PC-9 (cell line): ENCODE measurements around the gene MCM9. TPM values are rescaled to one million over a fixed set of nuclear protein-coding genes. Genes with fewer than 3 reads are reported as not detected.

Experiments
- BruUV-seq: library from RNA; stranded (reverse); fragments of 400-500 nt; replicated peaks from 2 replicates; lab custom pipeline; 2021; lab: Mats Ljungman, UMichigan
- CTCF ChIA-PET: fragments of 300-600 bp; sonication (Branson Sonifier 250); formaldehyde crosslinking; loops from one replicate; lab custom pipeline; 2022; ENCODE audit warnings: antibody characterized with exemption; lab: Charles Lee
- POLR2A ChIA-PET: fragments of 300-600 bp; sonication (Branson Sonifier 250); formaldehyde crosslinking; loops from one replicate; lab custom pipeline; 2022; ENCODE audit warnings: antibody characterized with exemption; ENCODE audit not compliant: unreplicated experiment; lab: Charles Lee
- DNase-seq, 2 experiments: peaks; one replicate each; pipeline versions ENCODE4 v3.0.0 to v3.0.0-alpha.2; 2015 to 2022; ENCODE audit warnings: mixed read lengths in 1 of 2
- H2AFZ ChIP-seq: fragments of 200-600 bp; sonication (generic); 2 replicates; pipeline ENCODE4 v1.8.1; 2017; ENCODE audit warnings: antibody characterized with exemption
- H3F3A ChIP-seq: fragments of 200-600 bp; sonication (generic); 2 replicates; pipeline ENCODE4 v1.8.1; 2017; ENCODE audit warnings: antibody characterized with exemption, mild to moderate bottlenecking, low read depth; ENCODE audit not compliant: insufficient read depth
- H3K27ac ChIP-seq: fragments of 200-600 bp; sonication (generic); 2 replicates; pipeline ENCODE4 v1.6.1; 2016; ENCODE audit warnings: mixed run types
- H3K27me3 ChIP-seq: fragments of 200-600 bp; sonication (generic); 2 replicates; pipeline ENCODE4 v1.6.1; 2016; ENCODE audit warnings: low read depth, mixed run types; ENCODE audit not compliant: insufficient read depth
- H3K36me3 ChIP-seq: fragments of 200-600 bp; sonication (generic); 2 replicates; pipeline ENCODE4 v1.6.1; 2016; ENCODE audit warnings: low read depth, mixed run types
- H3K4me1 ChIP-seq: fragments of 200-600 bp; sonication (generic); replicated peaks from 2 replicates; pipeline ENCODE4 v1.6.1; 2016; ENCODE audit warnings: mixed run types; ENCODE audit not compliant: insufficient read depth
- H3K4me2 ChIP-seq: fragments of 200-600 bp; sonication (generic); 2 replicates; pipeline ENCODE4 v1.6.1; 2017; ENCODE audit warnings: mixed run types
- H3K4me3 ChIP-seq: fragments of 200-600 bp; sonication (generic); 2 replicates; pipeline ENCODE4 v1.6.1; 2016; ENCODE audit warnings: mixed run types
- H3K79me2 ChIP-seq: fragments of 200-600 bp; sonication (generic); 2 replicates; pipeline ENCODE4 v1.6.1; 2017; ENCODE audit warnings: low read depth, mixed run types
- H3K9me2 ChIP-seq: fragments of 200-600 bp; sonication (generic); 2 replicates; pipeline ENCODE4 v1.8.1; 2017; ENCODE audit warnings: mild to moderate bottlenecking; ENCODE audit not compliant: insufficient read depth
- H3K9me3 ChIP-seq: fragments of 200-600 bp; sonication (generic); 2 replicates; pipeline ENCODE4 v1.8.1; 2016; ENCODE audit warnings: low read depth; ENCODE audit not compliant: insufficient read depth
- H4K20me1 ChIP-seq: fragments of 200-600 bp; sonication (generic); 2 replicates; pipeline ENCODE4 v1.8.1; 2017; ENCODE audit not compliant: insufficient read depth
- EZH2 ChIP-seq: fragments of 200-600 bp; sonication (generic); IDR thresholded peaks from 2 replicates; pipeline ENCODE4 v1.8.0; 2017; ENCODE audit warnings: antibody characterized with exemption, low read depth
- intact Hi-C: fragments of 100-400 bp; cut with micrococcal nuclease; formaldehyde crosslinking; loops from one replicate; pipeline ENCODE4 v1.10.0; 2022; ENCODE audit not compliant: unreplicated experiment
- total RNA-seq: library from RNA; stranded (reverse); gene quantifications from 2 replicates; pipeline ENCODE4 v1.2.3, GENCODE V29; 2021
- TF ChIP-seq, protein P1 (sequence below): fragments of 200-600 bp; sonication (generic); conservative IDR thresholded peaks from 2 replicates; pipeline ENCODE4 v1.6.1; 2017; ENCODE audit warnings: mixed run types, antibody characterized with exemption, mild to moderate bottlenecking, moderate library complexity

The MCM9 gene
- total RNA-seq, 1 experiment from 2014 or later: 18.1 TPM

DNA sequence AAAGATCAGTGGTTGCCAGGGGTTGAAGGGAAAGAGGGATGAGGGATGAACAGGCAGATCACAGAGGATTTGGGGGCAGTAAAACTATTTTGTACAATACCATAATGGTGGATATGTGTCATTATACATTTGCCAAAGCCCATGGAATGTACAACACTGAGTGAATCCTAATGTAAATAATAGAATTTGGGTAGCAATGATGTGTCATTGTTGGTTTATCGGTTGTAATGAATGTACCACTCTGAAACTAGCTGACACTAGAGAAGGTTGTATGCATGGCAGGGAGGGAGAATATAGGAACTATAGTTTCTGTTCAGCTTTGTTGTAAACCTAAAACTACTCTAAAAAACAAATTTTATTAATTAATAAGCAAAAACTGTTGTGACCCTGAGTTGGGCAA lies 58.8 kb downstream of the MCM9 start:
- Histone ChIP-seq H3K4me3 (no peak overlapping the region), H2AFZ (no peak overlapping the region), H3K4me1 (no peaks in the 10 kb centered on the region), H3F3A (no peaks in the 10 kb centered on the region), H3K9me3 (no peaks in the 10 kb centered on the region), H3K27ac (no peak overlapping the region), H3K4me2 (no peak overlapping the region), H4K20me1 (no peaks in the 10 kb centered on the region), H3K79me2 (peaks cover 10% of the 10 kb centered on the region; the same call in 1 of the 2 replicates), H3K9me2 (no peaks in the 10 kb centered on the region), H3K27me3 (no peaks in the 10 kb centered on the region), H3K36me3 (no peaks in the 10 kb centered on the region)
- POLR2A ChIA-PET: no interaction called here
- BruUV-seq: no TSS peak
- no peak for TF ChIP-seq EZH2
- intact Hi-C loops: no loop called here
- no peak for DNase-seq
- CTCF ChIA-PET: interaction anchor here (0.6 kb wide), 1 partner anchor 311 kb away, joined by 5 read pairs; no protein-coding TSS in a partner anchor

DNA sequence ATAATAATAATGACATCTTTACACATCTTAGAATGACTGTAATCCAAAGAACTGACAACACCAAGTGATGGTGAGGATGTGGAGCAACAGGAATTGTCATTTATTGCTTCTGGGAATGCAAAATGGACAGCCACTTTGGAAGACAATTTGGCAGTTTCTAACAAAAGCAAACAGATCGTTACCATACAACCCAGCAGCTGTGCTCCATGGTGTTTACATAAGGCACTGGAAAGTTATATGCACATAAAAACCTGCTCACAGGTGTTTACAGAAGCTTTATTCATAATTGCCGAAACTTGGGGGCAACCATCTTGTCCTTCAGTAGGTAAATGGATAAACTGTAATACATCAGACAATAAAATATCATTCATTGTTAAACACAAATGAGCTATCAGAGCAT lies 59.3 kb downstream of the MCM9 start:
- Histone ChIP-seq H3K9me2 (no peaks in the 10 kb centered on the region), H3K4me3 (no peak overlapping the region), H3K4me1 (no peaks in the 10 kb centered on the region), H3K4me2 (no peak overlapping the region), H4K20me1 (no peaks in the 10 kb centered on the region), H3K27ac (no peak overlapping the region), H3K27me3 (no peaks in the 10 kb centered on the region), H2AFZ (no peak overlapping the region), H3F3A (no peaks in the 10 kb centered on the region), H3K9me3 (no peaks in the 10 kb centered on the region), H3K36me3 (no peaks in the 10 kb centered on the region), H3K79me2 (peaks cover 10% of the 10 kb centered on the region; the same call in 1 of the 2 replicates)
- no peak for TF ChIP-seq EZH2
- TF ChIP-seq, protein P1, sequence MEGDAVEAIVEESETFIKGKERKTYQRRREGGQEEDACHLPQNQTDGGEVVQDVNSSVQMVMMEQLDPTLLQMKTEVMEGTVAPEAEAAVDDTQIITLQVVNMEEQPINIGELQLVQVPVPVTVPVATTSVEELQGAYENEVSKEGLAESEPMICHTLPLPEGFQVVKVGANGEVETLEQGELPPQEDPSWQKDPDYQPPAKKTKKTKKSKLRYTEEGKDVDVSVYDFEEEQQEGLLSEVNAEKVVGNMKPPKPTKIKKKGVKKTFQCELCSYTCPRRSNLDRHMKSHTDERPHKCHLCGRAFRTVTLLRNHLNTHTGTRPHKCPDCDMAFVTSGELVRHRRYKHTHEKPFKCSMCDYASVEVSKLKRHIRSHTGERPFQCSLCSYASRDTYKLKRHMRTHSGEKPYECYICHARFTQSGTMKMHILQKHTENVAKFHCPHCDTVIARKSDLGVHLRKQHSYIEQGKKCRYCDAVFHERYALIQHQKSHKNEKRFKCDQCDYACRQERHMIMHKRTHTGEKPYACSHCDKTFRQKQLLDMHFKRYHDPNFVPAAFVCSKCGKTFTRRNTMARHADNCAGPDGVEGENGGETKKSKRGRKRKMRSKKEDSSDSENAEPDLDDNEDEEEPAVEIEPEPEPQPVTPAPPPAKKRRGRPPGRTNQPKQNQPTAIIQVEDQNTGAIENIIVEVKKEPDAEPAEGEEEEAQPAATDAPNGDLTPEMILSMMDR: no peak
- DNase-seq: no peak
- intact Hi-C loops: no loop called here
- BruUV-seq: no TSS peak
- CTCF ChIA-PET: interaction anchor here (0.6 kb wide), 1 partner anchor 310 kb away, joined by 5 read pairs; no protein-coding TSS in a partner anchor
- POLR2A ChIA-PET: no interaction called here

DNA sequence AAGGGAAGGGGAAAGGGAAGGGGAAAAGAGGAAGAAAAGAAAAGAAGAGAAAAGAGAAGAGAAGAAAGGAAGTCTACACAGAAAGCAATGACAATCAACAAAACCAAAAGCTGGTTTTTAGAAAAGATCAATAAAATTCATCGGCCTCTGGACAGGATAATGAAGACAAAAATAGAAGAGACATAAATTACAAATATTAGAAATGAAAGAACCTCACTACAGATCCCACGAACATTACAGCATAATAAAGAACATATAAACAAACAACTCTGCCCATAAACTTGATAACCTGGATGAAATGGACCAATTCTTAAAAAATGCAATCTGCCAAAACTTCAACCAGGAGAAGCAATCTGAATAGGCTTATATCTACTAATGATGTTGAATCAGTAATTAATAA lies 61.7 kb downstream of the MCM9 start:
- H3K27ac ChIP-seq: no peak overlapping the region
- CTCF ChIA-PET: no interaction called here
- POLR2A ChIA-PET: no interaction called here
- no peaks in the 10 kb centered on the region for H3K27me3 ChIP-seq
- no peak overlapping the region for H3K4me3 ChIP-seq
- H3F3A ChIP-seq: no peaks in the 10 kb centered on the region
- peaks cover 7% of the 10 kb centered on the region for H3K79me2 ChIP-seq
- no peaks in the 10 kb centered on the region for H3K36me3 ChIP-seq
- no peaks in the 10 kb centered on the region for H4K20me1 ChIP-seq
- H3K9me2 ChIP-seq: no peaks in the 10 kb centered on the region
- H2AFZ ChIP-seq: no peak overlapping the region
- intact Hi-C loops: no loop called here
- no peaks in the 10 kb centered on the region for H3K9me3 ChIP-seq
- H3K4me2 ChIP-seq: no peak overlapping the region
- no peak for DNase-seq
- BruUV-seq: no TSS peak
- H3K4me1 ChIP-seq: no peaks in the 10 kb centered on the region
- TF ChIP-seq, protein P1: no peak
- no peak for TF ChIP-seq EZH2

DNA sequence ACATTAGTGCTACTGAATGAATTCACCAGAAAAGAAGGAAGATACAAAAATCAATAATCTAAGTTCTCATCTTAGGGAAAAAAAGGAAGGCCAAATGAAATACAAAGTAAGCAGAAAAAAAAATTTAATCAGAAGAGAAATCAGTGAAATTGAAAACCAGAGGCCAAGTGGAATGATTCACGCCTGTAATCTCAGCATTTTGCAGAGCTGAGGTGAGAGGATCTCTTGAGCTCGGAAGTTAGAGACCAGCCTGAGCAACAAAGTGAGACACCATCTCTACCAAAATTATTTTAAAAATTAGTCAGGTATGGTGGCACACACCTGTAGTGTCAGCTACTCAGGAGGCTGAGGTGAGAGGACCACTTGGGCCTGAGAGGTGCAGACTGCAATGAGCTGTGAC lies 62.2 kb downstream of the MCM9 start:
- ChIA-PET CTCF (no interaction called here), POLR2A (no interaction called here)
- no TSS peak for BruUV-seq
- Histone ChIP-seq H3K9me2 (no peaks in the 10 kb centered on the region), H3K4me2 (no peak overlapping the region), H2AFZ (no peak overlapping the region), H3K36me3 (no peaks in the 10 kb centered on the region), H3K4me1 (no peaks in the 10 kb centered on the region), H4K20me1 (no peaks in the 10 kb centered on the region), H3K9me3 (no peaks in the 10 kb centered on the region), H3K4me3 (no peak overlapping the region), H3K27ac (no peak overlapping the region), H3K79me2 (peaks cover 7% of the 10 kb centered on the region), H3F3A (no peaks in the 10 kb centered on the region), H3K27me3 (no peaks in the 10 kb centered on the region)
- intact Hi-C loops: no loop called here
- no peak for TF ChIP-seq EZH2
- DNase-seq: no peak
